ENCODE measurements around the gene EPM2A. TPM values are rescaled to one million over a fixed set of nuclear protein-coding genes. Genes with fewer than 3 reads are reported as not detected.

The EPM2A gene
- total RNA-seq, 2 experiments from 2014 or later, result 34.9 to 39.2 TPM

DNA sequence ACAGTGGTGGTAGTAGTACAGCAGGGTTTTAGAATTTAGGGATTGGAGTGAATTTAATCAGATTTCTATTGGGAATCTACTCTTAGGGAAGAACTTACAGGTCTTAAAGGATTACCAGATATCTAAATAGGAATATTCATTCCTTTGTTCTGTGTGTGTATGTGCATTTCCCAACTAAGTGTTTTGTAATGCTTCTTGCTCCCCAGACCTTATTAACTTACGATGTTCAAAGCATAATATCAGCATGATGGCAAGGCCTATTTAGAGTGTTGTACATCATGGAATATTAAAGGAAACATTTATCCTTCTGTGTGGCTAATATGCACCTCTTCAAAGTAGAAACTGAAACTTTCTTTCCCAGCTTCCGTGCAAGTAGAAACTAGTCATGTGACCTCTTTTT is 133.9 kb downstream of the EPM2A start:
- Histone ChIP-seq H3K9me2 (ENCODE audit: insufficient read depth, low read length) (no peaks in the 10 kb centered on the region), H3K4me1 (ENCODE audit: insufficient read depth, low read length, poor library complexity, severe bottlenecking) (no peaks in the 10 kb centered on the region), H3K4me3 (ENCODE audit: low read depth, low read length, poor library complexity, severe bottlenecking) (no peak overlapping the region), H3K79me2 (ENCODE audit: insufficient read depth, low read depth, low read length) (no peaks in the 10 kb centered on the region), H3K4me2 (ENCODE audit: low read length) (no peak overlapping the region), H3K9me3 (ENCODE audit: low read length) (no peaks in the 10 kb centered on the region), H2AFZ (ENCODE audit: low read length) (no peak overlapping the region), H4K20me1 (ENCODE audit: insufficient read depth, low read length) (no peaks in the 10 kb centered on the region), H3K27ac (ENCODE audit: low read depth, low read length, poor library complexity, severe bottlenecking) (no peak overlapping the region), H3K36me3 (ENCODE audit: insufficient read depth, low read length) (no peaks in the 10 kb centered on the region)
- no peak for DNase-seq (ENCODE audit: low spot score)
- no TSS peak for BruUV-seq (replicated peaks)
- intact Hi-C loops (cut with micrococcal nuclease; ENCODE audit: unreplicated experiment), result no loop called here
- CTCF ChIA-PET (ENCODE audit: unreplicated experiment), result no interaction called here
- POLR2A ChIA-PET, result no interaction called here
- TF ChIP-seq, protein P1, sequence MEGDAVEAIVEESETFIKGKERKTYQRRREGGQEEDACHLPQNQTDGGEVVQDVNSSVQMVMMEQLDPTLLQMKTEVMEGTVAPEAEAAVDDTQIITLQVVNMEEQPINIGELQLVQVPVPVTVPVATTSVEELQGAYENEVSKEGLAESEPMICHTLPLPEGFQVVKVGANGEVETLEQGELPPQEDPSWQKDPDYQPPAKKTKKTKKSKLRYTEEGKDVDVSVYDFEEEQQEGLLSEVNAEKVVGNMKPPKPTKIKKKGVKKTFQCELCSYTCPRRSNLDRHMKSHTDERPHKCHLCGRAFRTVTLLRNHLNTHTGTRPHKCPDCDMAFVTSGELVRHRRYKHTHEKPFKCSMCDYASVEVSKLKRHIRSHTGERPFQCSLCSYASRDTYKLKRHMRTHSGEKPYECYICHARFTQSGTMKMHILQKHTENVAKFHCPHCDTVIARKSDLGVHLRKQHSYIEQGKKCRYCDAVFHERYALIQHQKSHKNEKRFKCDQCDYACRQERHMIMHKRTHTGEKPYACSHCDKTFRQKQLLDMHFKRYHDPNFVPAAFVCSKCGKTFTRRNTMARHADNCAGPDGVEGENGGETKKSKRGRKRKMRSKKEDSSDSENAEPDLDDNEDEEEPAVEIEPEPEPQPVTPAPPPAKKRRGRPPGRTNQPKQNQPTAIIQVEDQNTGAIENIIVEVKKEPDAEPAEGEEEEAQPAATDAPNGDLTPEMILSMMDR (conservative IDR thresholded peaks at IDR 0.05; ENCODE audit: low read length), result no peak
- no peak for TF ChIP-seq EZH2phosphoT487 (IDR thresholded peaks at IDR 0.05; ENCODE audit: borderline replicate concordance, low read depth, low read length)

DNA sequence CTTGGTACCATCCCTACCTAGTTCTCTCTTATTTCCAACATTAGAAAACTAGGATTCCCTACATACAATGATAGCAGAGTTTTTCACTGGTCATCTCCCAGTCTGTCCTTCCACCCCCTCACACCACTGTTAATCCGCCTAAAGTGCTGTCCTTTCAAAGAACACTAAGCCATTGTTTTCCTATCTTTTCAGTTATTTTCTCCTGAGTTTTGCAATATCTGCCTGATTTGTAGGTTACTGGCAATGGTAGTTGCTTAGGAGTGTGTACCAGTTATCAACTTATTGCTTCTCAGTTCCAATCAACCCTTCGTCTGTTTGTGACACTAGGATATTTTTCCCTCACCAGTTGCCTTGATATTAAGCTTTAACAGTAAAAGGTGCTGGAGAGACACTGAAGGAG is 135.0 kb downstream of the EPM2A start:
- no peak overlapping the region for H2AFZ ChIP-seq (ENCODE audit: low read length)
- no peak overlapping the region for H3K27ac ChIP-seq (ENCODE audit: low read depth, low read length, poor library complexity, severe bottlenecking)
- intact Hi-C loops (cut with micrococcal nuclease; ENCODE audit: unreplicated experiment), result no loop called here
- H3K79me2 ChIP-seq (ENCODE audit: insufficient read depth, low read depth, low read length), result no peaks in the 10 kb centered on the region
- DNase-seq (ENCODE audit: low spot score), result no peak
- ChIA-PET POLR2A (no interaction called here), CTCF (ENCODE audit: unreplicated experiment) (no interaction called here)
- H4K20me1 ChIP-seq (ENCODE audit: insufficient read depth, low read length), result no peaks in the 10 kb centered on the region
- H3K4me3 ChIP-seq (ENCODE audit: low read depth, low read length, poor library complexity, severe bottlenecking), result no peak overlapping the region
- no peaks in the 10 kb centered on the region for H3K36me3 ChIP-seq (ENCODE audit: insufficient read depth, low read length)
- no peaks in the 10 kb centered on the region for H3K4me1 ChIP-seq (ENCODE audit: insufficient read depth, low read length, poor library complexity, severe bottlenecking)
- no TSS peak for BruUV-seq (replicated peaks)
- TF ChIP-seq EZH2phosphoT487 (IDR thresholded peaks at IDR 0.05; ENCODE audit: borderline replicate concordance, low read depth, low read length), result no peak
- TF ChIP-seq, protein P1 (conservative IDR thresholded peaks at IDR 0.05; ENCODE audit: low read length), result no peak
- H3K9me2 ChIP-seq (ENCODE audit: insufficient read depth, low read length), result no peaks in the 10 kb centered on the region
- H3K4me2 ChIP-seq (ENCODE audit: low read length), result no peak overlapping the region
- no peaks in the 10 kb centered on the region for H3K9me3 ChIP-seq (ENCODE audit: low read length)

DNA sequence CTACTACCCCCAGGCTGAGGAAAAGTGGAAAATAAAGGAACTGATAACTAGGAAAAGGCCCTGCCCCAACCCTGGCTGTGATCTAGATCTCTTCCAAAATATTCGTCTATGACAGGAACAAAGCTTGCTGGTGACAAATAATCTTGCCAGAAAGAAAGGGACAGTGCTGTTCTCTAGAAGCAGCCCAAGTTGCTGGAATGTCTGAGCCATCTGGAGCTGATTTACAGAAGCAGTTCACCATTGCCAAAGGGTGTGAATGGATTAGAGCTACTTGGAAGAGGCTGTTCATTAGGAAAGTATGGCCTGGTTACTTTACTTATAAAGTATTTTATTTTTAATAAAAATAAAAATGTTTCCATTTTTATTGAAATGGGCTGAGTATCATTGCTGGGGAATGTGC is 146.3 kb downstream of the EPM2A start:
- POLR2A ChIA-PET, result interaction anchor here (1.3 kb wide), 1 partner anchor 22 kb away, joined by 3 read pairs; no protein-coding TSS in a partner anchor
- no TSS peak for BruUV-seq (replicated peaks)
- no peak overlapping the region for H3K4me3 ChIP-seq (ENCODE audit: low read depth, low read length, poor library complexity, severe bottlenecking)
- H3K9me3 ChIP-seq (ENCODE audit: low read length), result no peaks in the 10 kb centered on the region
- no peak overlapping the region for H3K27ac ChIP-seq (ENCODE audit: low read depth, low read length, poor library complexity, severe bottlenecking)
- no peak for DNase-seq (ENCODE audit: low spot score)
- H3K36me3 ChIP-seq (ENCODE audit: insufficient read depth, low read length), result no peaks in the 10 kb centered on the region
- H2AFZ ChIP-seq (ENCODE audit: low read length), result no peak overlapping the region
- H3K79me2 ChIP-seq (ENCODE audit: insufficient read depth, low read depth, low read length), result no peaks in the 10 kb centered on the region
- intact Hi-C loops (cut with micrococcal nuclease; ENCODE audit: unreplicated experiment), result no loop called here
- no peak overlapping the region for H3K4me2 ChIP-seq (ENCODE audit: low read length)
- H3K4me1 ChIP-seq (ENCODE audit: insufficient read depth, low read length, poor library complexity, severe bottlenecking), result no peaks in the 10 kb centered on the region
- TF ChIP-seq EZH2phosphoT487 (IDR thresholded peaks at IDR 0.05; ENCODE audit: borderline replicate concordance, low read depth, low read length), result no peak
- TF ChIP-seq, protein P1 (conservative IDR thresholded peaks at IDR 0.05; ENCODE audit: low read length), result no peak
- H3K9me2 ChIP-seq (ENCODE audit: insufficient read depth, low read length), result no peaks in the 10 kb centered on the region
- H4K20me1 ChIP-seq (ENCODE audit: insufficient read depth, low read length), result no peaks in the 10 kb centered on the region
- CTCF ChIA-PET (ENCODE audit: unreplicated experiment), result no interaction called here

Measured in OCI-LY7 (cell line).